NCI-H2227 treated with DMSO at 0.1 percent for 48 hours (cell line): ENCODE results near the gene PITRM1.
"Not testable (repeated sequence)": the region's sequence is repeated elsewhere in the genome, so short reads cannot be mapped to it uniquely, and the experiment has no call there.

Source experiments
- DNase-seq: peaks from one replicate; lab custom pipeline; 2025; lab: John Stamatoyannopoulos, UW

Gene PITRM1

GRCh38 chr10:3172446-3173170 is at the start of gene PITRM1:
TSS of gene PITRM1 (minus strand) at chr10:3172782. CDS start at chr10:3172772, 10 bp downstream.
- DNase-seq: peak; percentile 94

GRCh38 chr10:3222068-3222467 is 49.5 kb upstream of the PITRM1 start:
- no peak for DNase-seq

GRCh38 chr10:3221601-3222000 is 49.0 kb upstream of the PITRM1 start:
- DNase-seq: not testable (repeated sequence)

GRCh38 chr10:3220853-3221252 is 48.3 kb upstream of the PITRM1 start:
- no peak for DNase-seq

GRCh38 chr10:3219021-3219628 is 46.5 kb upstream of the PITRM1 start:
- not testable (repeated sequence) for DNase-seq

- no peak for DNase-seq
Observed at GRCh38 chr10:3217853-3218252, 45.3 kb upstream of the PITRM1 start.

- DNase-seq: no peak
Observed at GRCh38 chr10:3217301-3217700, 44.7 kb upstream of the PITRM1 start.

- no peak for DNase-seq
Observed at GRCh38 chr10:3215153-3215775, 42.7 kb upstream of the PITRM1 start.

GRCh38 chr10:3213758-3214515 is 41.4 kb upstream of the PITRM1 start:
- no peak for DNase-seq

GRCh38 chr10:3213208-3213607 is 40.6 kb upstream of the PITRM1 start:
- no peak for DNase-seq

- no peak for DNase-seq
Observed at GRCh38 chr10:3210251-3210877, 37.8 kb upstream of the PITRM1 start.

GRCh38 chr10:3208481-3209406 is 36.2 kb upstream of the PITRM1 start:
- DNase-seq: no peak

- no peak for DNase-seq
Observed at GRCh38 chr10:3207351-3207750, 34.8 kb upstream of the PITRM1 start.

GRCh38 chr10:3206511-3207157 is 34.1 kb upstream of the PITRM1 start:
- no peak for DNase-seq

GRCh38 chr10:3203972-3204371 is 31.4 kb upstream of the PITRM1 start:
- DNase-seq: no peak

- peak; percentile 0 for DNase-seq
Observed at GRCh38 chr10:3203016-3203811, 30.6 kb upstream of the PITRM1 start.

- DNase-seq: no peak
Observed at GRCh38 chr10:3201796-3202195, 29.2 kb upstream of the PITRM1 start.

- DNase-seq: no peak
Observed at GRCh38 chr10:3199488-3199887, 26.9 kb upstream of the PITRM1 start.

- DNase-seq: no peak
Observed at GRCh38 chr10:3198900-3199299, 26.3 kb upstream of the PITRM1 start.
